Heart right ventricle (tissue), 16 donors: ENCODE data around the gene C5orf22. TPM values are rescaled to one million over a fixed set of nuclear protein-coding genes. Genes with fewer than 3 reads are reported as not detected.
A peak's percentile ranks its signal among the peaks of the same experiment; 100 is the strongest.
"Not testable (repeated sequence)": the region's sequence is repeated elsewhere in the genome, so short reads cannot be mapped to it uniquely, and the experiment has no call there.

Experiments used
- ATAC-seq, 8 donors: fragments of 200-7000 bp; cut with Tn5 transposase; one replicate each; pipeline ENCODE4 v1.9.1; 2020; ENCODE audit warnings: mild to moderate bottlenecking in 8 of 8, moderate library complexity in 8 of 8, moderate number of reproducible peaks in 1 of 8
- DNase-seq, 2 donors: peaks; one replicate each; pipeline ENCODE4 v3.0.0-alpha.2; 2020
- H3K27ac ChIP-seq, 10 donors: fragments of 200-600 bp; sonication (generic) in 2 of 10; one replicate each; pipeline versions ENCODE4 v1.5.0 to v1.8.0; 2020 to 2022; ENCODE audit warnings: mild to moderate bottlenecking in 3 of 10
- H3K27me3 ChIP-seq, 7 donors: fragments of 200-600 bp; one replicate each; pipeline ENCODE4 v1.8.0; 2021 to 2022; ENCODE audit warnings: mild to moderate bottlenecking in 2 of 7
- H3K36me3 ChIP-seq, 9 donors: fragments of 200-600 bp; sonication (generic) in 1 of 9; one replicate each; pipeline versions ENCODE4 v1.5.0 to v1.8.0; 2020 to 2022; ENCODE audit warnings: mild to moderate bottlenecking in 2 of 9
- H3K4me1 ChIP-seq, 9 donors: fragments of 200-600 bp; sonication (generic) in 1 of 9; one replicate each; pipeline versions ENCODE4 v1.5.0 to v1.8.0; 2020 to 2022; ENCODE audit warnings: mild to moderate bottlenecking in 4 of 9
- H3K4me3 ChIP-seq, 10 donors: fragments of 200-600 bp; sonication (generic) in 2 of 10; one replicate each; pipeline versions ENCODE4 v1.5.0 to v1.8.0; 2020 to 2022; ENCODE audit warnings: mild to moderate bottlenecking in 7 of 10, moderate library complexity in 2 of 10
- H3K9me3 ChIP-seq, 11 donors: fragments of 200-600 bp in 10 of 11; sonication (generic) in 2 of 11; one replicate each; pipeline versions ENCODE4 v1.5.0 to v1.8.0; 2013 to 2022; ENCODE audit warnings: mild to moderate bottlenecking in 2 of 11, control low read depth in 1 of 11, moderate library complexity in 1 of 11
- WGBS, 2 donors: extraction: QIAGEN DNeasy Blood & Tissue Kit; methylation state at CpG; one replicate each; pipeline ENCODE4 v1.1.7; 2013; ENCODE audit warnings: inconsistent platforms in 1 of 2; 5-methylcytosine and 5-hydroxymethylcytosine counted together
- intact Hi-C, 10 donors: fragments of 100-400 bp; cut with DNase I; formaldehyde crosslinking; loops; one replicate each; pipeline versions ENCODE4 v1.11.1 to v1.14.2; 2022
- polyA plus RNA-seq, 2 donors: library from polyadenylated mRNA; stranded (reverse); fragments of 200-250 nt; gene quantifications; one replicate each; pipeline ENCODE4 v1.2.3, GENCODE V29; 2013
- total RNA-seq, 10 donors: library from RNA; stranded (reverse); fragmentation: NEBNext Ultra II Directional in 3 of 10; extraction: Animal tissue kit (Norgen Biotek cat#: 25700) in 3 of 10; gene quantifications; one replicate each; pipeline versions ENCODE4 v1.2.1 to v1.2.4, GENCODE V29; 2021 to 2023
- TF ChIP-seq, protein P1 (sequence below), 9 donors: fragments of 200-600 bp; sonication (generic) in 2 of 9; IDR thresholded peaks; one replicate each; pipeline versions ENCODE4 v1.5.0 to v1.8.0; 2021 to 2022; ENCODE audit warnings: antibody characterized with exemption in 9 of 9, mild to moderate bottlenecking in 5 of 9, moderate library complexity in 1 of 9
- donor health status: Arrhythmogenic right ventricular cardiomyopathy.
- donor health status: ischemic (EF 13 %, LVEDD 7.1; RV severe dilation, severe dysfunction).
- donor health status: healthy with polysubstance abuse.
- donor health status: DM: no; HTN: yes; CAD: no.
- donor health status: DM: no; HTN: no; CAD: no.
- donor health status: ischemic (EF 25% LVEDD 6.9; RV normal size, moderate dysfunction).
- donor health status: ischemic (EF 25% LVEDD 5.7; RV mildly dilated, moderate dysfunction).
- donor health status: healthy.
- donor health status: DM: yes; HTN: yes; CAD: no.
- donor health status: Ischemic cardiomyopathy.
- donor health status: ischemic (EF 35%, LVEDD 5.7; RV mildly dilated, moderate dysfunction).
- donor health status: nonischemic (EF 11% LVEDD 7.7; RV severe dilation, severe dysfunction).
- donor health status: DM: yes; HTN: yes; CAD: no.
- donor health status: PGD.
- donor health status: ischemic (EF 29% LVEDD 5.4; RV normal size, mild dysfunction).
- donor health status: nonischemic (EF 23%, LVEDD 6.1; RV moderate dilation, normal function).

Gene C5orf22
- total and polyA plus RNA-seq, 12 donors = 5.7 to 33.0 (median 23.6) TPM

DNA sequence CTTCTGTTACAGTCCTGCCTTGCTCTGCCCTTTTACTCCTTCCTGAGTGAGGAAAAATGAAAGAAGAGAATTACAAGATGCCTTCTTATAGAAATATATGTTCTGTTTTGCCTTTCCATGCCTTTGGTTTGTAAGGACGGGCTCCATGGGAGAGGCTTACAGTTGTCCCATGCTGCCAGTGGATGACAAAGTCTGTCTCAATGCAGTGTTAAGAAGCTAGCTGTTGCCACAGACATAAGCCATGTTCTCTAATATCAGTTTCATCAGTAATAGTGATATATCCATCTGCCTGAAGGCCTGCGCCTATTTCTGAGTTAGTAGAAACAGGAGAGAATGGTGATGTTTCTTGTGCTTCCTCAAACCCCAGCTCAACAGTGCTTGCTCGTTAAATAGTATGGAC, 27.8 kb downstream of the C5orf22 start:
- no peak for ATAC-seq
- TF ChIP-seq, protein P1, sequence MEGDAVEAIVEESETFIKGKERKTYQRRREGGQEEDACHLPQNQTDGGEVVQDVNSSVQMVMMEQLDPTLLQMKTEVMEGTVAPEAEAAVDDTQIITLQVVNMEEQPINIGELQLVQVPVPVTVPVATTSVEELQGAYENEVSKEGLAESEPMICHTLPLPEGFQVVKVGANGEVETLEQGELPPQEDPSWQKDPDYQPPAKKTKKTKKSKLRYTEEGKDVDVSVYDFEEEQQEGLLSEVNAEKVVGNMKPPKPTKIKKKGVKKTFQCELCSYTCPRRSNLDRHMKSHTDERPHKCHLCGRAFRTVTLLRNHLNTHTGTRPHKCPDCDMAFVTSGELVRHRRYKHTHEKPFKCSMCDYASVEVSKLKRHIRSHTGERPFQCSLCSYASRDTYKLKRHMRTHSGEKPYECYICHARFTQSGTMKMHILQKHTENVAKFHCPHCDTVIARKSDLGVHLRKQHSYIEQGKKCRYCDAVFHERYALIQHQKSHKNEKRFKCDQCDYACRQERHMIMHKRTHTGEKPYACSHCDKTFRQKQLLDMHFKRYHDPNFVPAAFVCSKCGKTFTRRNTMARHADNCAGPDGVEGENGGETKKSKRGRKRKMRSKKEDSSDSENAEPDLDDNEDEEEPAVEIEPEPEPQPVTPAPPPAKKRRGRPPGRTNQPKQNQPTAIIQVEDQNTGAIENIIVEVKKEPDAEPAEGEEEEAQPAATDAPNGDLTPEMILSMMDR (IDR thresholded peaks at IDR 0.05) = no peak
- H3K36me3 ChIP-seq = peaks cover 0 to 32% (median 12%) of the 10 kb centered on the region in 9 donors
- intact Hi-C loops = loop anchor here in 1 of 10 donors (10.0 kb wide), 1 partner anchor 525 kb away; no protein-coding TSS in a partner anchor
- no peaks in the 10 kb centered on the region for H3K27me3 ChIP-seq
- DNase-seq = no peak
- WGBS, 2 donors = 94 to 96% methylated on average over 3 of the region's 3 CpGs
- H3K27ac ChIP-seq = no peak overlapping the region
- peaks cover 0 to 15% (median 7%) of the 10 kb centered on the region in 9 donors for H3K4me1 ChIP-seq
- no peak overlapping the region for H3K4me3 ChIP-seq
- no peaks in the 10 kb centered on the region for H3K9me3 ChIP-seq

DNA sequence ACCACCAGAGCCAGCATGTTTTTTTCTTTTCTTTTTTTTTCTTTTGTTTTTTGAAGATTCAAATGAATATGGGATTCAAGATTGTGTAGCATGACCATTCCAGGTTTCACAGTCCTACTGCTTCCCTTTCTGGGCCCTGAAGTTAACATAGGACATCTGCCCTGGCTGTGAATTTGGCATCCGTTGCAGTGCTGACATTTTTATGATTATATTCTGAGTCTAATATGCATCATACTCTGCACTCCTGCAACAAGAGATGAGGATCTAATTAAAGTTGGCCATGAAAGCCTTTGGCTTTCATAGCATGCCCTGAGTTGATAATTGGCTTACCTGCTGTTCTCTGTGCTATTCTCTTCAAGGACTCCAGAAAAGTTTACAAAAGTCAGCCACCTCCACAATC, 29.8 kb downstream of the C5orf22 start:
- no peak overlapping the region for H3K27ac ChIP-seq
- DNase-seq (no peak), ATAC-seq (peak in 1 of 8 donors; percentile 30)
- H3K27me3 ChIP-seq = no peaks in the 10 kb centered on the region
- 31 to 48% methylated on average over 1 of the region's 1 CpG for WGBS, 2 donors
- H3K9me3 ChIP-seq = peaks cover 0 to 8% (median 0%) of the 10 kb centered on the region in 11 donors
- peaks cover 0 to 12% (median 4%) of the 10 kb centered on the region in 9 donors for H3K36me3 ChIP-seq
- H3K4me1 ChIP-seq = peaks cover 0 to 15% (median 7%) of the 10 kb centered on the region in 9 donors
- no peak overlapping the region for H3K4me3 ChIP-seq
- intact Hi-C loops = loop anchor here in 1 of 10 donors (10.0 kb wide), 1 partner anchor 523 kb away; no protein-coding TSS in a partner anchor
- TF ChIP-seq, protein P1 (IDR thresholded peaks at IDR 0.05) = no peak

DNA sequence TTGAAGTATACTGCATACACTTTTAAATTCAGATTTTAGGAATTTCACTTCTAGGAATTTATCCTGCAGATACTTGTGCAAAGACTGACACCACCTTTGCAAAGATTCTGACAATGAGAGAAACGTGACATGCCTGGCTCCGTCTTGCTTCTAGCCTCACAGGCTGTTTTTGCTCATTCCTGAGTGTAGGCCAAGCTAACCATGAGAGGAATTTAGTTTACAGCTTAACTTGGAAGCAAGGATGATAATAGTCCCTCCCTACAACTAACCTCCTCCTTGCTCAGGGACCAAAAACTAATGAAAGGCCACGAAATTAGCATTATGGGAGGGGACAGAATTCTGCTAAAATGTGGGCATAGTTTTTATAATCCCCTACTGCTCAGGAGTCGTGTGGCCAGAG, 31.1 kb downstream of the C5orf22 start:
- peak in 3 of 8 donors; percentile 19 to 48 (median 42) for ATAC-seq
- 38 to 43% methylated on average over 4 of the region's 4 CpGs for WGBS, 2 donors

DNA sequence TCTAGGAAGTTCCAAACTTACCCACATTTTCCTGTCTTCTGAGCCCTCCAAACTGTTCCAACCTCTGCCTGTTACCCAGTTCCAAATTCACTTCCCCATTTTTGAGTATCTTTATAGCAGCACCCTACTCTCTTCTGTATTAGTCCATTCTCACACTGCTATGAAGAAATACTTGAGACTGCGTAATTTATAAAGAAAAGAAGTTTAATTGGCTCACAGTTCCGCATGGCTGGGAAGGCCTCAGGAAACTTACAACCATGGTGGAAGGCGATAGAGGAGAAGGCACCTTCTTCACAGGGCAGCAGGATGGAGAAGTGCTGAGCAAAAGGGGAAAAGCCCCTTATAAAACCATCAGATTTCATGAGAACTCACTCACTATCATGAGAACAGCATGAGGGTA, 34.3 kb downstream of the C5orf22 start:
- not testable (repeated sequence) for ATAC-seq, H3K36me3 ChIP-seq, DNase-seq, H3K9me3 ChIP-seq, H3K27me3 ChIP-seq, H3K4me3 ChIP-seq, H3K27ac ChIP-seq
- intact Hi-C loops = loop anchor here in 1 of 10 donors (10.0 kb wide), 1 partner anchor 518 kb away; no protein-coding TSS in a partner anchor
- WGBS, 2 donors = 90 to 95% methylated on average over 3 of the region's 3 CpGs
- H3K4me1 ChIP-seq = peaks cover 0 to 15% (median 7%) of the 10 kb centered on the region in 9 donors

More for the DNA sequence above, 31.1 kb downstream of the C5orf22 start:
- intact Hi-C loops = loop anchor here in 1 of 10 donors (10.0 kb wide), 1 partner anchor 522 kb away; no protein-coding TSS in a partner anchor
- Histone ChIP-seq H3K27ac (no peak overlapping the region), H3K9me3 (peaks cover 0 to 8% (median 0%) of the 10 kb centered on the region in 11 donors), H3K27me3 (no peaks in the 10 kb centered on the region), H3K4me1 (peaks cover 0 to 15% (median 7%) of the 10 kb centered on the region in 9 donors), H3K4me3 (no peak overlapping the region), H3K36me3 (no peaks in the 10 kb centered on the region)
- DNase-seq = no peak
- TF ChIP-seq, protein P1 (IDR thresholded peaks at IDR 0.05) = no peak

DNA sequence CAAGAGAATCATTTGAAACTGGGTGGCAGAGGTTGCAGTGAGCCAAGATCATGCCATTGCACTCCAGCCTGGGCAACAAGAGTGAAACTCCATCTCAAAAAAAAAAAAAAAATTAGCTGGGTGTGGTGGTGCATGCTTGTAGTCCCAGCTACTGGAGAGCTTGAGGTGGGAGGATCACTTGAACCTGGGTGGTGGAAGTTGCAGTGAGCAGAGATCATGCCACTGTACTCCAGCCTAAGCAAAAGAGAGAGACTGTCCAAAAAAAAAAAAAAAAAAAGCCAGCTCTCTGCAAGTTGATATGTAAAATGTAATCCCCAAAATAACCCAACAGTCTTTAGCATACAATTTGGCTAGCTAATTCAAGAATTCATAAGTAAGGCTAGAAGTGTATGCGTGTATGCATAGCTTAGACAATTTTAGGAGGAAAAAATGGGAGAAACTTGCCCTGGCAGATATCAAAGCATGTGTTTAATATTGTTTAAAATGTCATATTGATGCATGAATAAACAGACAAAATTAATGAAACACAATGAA, 36.3 kb downstream of the C5orf22 start:
- no peak for ATAC-seq

More for the DNA sequence above, 36.3 kb downstream of the C5orf22 start:
- intact Hi-C loops = loop anchor here in 1 of 10 donors (10.0 kb wide), 1 partner anchor 516 kb away; no protein-coding TSS in a partner anchor
- H3K27ac ChIP-seq = no peak overlapping the region
- DNase-seq = no peak
- H3K9me3 ChIP-seq = peaks cover 0 to 8% (median 0%) of the 10 kb centered on the region in 11 donors
- TF ChIP-seq, protein P1 (IDR thresholded peaks at IDR 0.05) = no peak
- H3K4me3 ChIP-seq = no peak overlapping the region
- no peaks in the 10 kb centered on the region for H3K36me3 ChIP-seq
- H3K4me1 ChIP-seq = peaks cover 0 to 1% (median 0%) of the 10 kb centered on the region in 9 donors
- 98% methylated on average over 1 of the region's 1 CpG for WGBS, 2 donors
- no peaks in the 10 kb centered on the region for H3K27me3 ChIP-seq
